HG02973 (cell line): Measurements from ENCODE around the gene CWH43.
A peak's percentile ranks its signal among the peaks of the same experiment; 100 is the strongest.
"Not testable (repeated sequence)": the region's sequence is repeated elsewhere in the genome, so short reads cannot be mapped to it uniquely, and the experiment has no call there.

ENCODE experiments used
- ATAC-seq: cut with Tn5 transposase; IDR thresholded peaks from one replicate; pipeline ENCODE4 v1.9.1; 2021; ENCODE audit warnings: moderate library complexity; ENCODE audit not compliant: unreplicated experiment

Gene CWH43

GRCh38 chr4:48974979-48975640, 11.0 kb upstream of the CWH43 start:
- ATAC-seq, result no peak

GRCh38 chr4:48976041-48976440, 10.0 kb upstream of the CWH43 start:
- ATAC-seq, result no peak

DNA sequence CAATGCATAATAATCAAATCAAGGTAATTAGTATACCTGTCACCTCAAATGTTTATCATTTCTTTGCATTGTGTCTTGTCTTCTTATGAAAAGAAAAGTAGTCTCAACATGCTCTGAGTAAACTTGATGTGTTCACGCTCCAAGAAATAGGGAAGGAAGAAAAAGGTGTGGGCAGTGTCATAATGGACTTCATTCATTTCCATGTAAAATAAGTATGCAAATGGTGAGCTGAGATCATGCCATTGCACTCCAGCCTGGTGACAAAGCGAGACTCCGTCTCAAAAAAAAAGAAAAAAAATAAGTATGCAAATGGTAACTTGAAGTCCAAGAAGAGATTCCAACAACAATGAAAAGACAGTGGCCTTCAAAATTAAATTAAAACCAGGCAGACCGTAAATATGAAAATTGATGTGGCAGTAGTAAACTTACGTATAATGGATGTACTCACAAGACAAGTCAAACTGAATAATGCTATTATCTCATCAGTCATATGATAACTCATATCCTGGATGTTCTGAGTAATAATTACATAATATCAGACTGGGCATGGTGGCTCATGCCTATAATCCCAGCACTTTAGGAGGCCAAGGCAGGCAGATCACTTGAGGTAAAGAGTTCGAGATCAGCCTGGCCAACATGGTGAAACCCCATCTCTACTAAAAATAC, 6.0 kb upstream of the CWH43 start:
- no peak for ATAC-seq

- ATAC-seq, result not testable (repeated sequence)
Measured at GRCh38 chr4:48984005-48984404, 2.1 kb upstream of the CWH43 start.

GRCh38 chr4:48985602-48985975, 486 bp upstream of the CWH43 start:
- ATAC-seq, result no peak

DNA sequence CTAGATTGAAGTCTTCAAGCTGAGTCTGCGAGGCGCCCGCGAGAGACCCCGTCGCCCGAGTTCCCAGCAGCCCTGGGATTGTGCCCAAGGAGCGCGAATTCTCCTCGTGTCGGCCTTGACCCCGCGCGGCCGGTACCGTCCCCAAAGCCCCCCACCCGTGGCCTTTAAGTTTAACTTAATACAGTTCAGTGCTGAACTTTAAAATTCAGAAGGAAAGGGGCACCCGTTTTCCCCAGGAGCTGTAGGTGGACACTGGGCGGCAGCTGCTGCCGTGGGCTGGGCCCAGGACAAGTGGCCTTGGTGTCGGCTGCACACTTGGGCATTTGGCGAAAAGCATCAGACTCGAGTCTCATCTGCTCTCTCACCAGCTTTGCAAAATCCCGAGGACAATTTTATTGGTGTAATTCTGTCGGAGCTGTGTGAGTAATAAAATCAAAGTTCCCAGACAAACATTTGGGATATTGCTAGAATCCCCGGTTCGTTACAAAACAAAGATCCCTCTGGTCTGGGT, 634 bp downstream of the CWH43 start:
- ATAC-seq, result no peak

- ATAC-seq, result no peak
Measured at GRCh38 chr4:48989461-48990203, 3.6 kb downstream of the CWH43 start.

DNA sequence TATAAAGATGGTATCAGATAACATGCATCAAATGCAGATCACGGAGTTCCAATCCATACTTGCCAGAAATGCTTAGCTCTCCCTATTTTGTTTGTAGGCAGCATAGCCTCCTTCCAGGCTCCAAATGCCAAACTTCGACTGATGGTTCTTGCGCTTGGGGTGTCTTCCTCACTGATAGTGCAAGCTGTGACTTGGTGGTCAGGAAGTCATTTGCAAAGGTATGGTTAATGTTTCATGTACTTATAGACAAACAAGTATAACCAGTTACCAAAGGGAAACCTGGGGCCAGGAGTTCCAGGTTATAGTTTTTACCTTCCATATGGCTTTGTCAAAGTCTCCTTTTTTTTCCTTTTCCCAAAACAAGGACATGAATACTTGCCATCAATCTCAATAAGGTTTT, 5.3 kb downstream of the CWH43 start:
- ATAC-seq, result no peak

DNA sequence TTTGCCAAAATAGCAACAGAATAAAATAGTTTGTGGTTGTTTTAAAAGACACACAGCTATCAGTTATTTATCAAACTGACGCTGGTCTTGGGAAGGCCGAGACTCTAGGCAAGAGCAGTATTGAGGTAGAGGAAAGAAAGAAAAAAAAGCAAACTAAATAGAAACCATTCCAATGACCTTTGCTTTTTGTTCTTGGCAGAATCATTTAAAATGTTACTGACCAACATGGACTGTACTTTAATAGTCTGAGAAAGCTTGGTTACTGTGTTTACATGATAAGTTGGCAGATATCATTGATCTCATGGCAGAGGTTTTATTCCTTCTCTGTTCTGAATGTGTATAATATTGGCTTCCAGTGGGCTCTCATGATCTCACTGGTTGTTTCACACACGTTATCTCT, 11.9 kb downstream of the CWH43 start:
- ATAC-seq, result no peak

GRCh38 chr4:48998440-48998839, 12.4 kb downstream of the CWH43 start:
- ATAC-seq, result no peak

DNA sequence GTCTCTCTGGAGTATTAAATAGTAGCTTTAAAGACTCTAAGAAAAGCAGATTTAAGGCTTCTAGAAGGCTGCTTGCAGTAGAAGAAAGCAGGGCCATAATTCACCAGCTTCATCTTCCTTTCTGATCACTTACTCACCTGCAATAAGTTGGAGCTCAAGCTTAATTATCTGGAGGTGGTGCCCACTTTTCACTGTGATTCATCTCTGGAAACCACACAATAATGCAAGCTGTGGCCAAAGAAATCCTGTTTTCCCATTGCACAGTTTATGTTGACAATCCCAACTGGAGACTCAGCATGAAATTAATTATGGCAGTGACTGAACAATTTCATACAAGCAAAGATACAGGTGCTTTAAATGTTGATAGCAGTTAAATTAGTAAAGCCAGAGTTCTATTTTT, 14.7 kb downstream of the CWH43 start:
- no peak for ATAC-seq

DNA sequence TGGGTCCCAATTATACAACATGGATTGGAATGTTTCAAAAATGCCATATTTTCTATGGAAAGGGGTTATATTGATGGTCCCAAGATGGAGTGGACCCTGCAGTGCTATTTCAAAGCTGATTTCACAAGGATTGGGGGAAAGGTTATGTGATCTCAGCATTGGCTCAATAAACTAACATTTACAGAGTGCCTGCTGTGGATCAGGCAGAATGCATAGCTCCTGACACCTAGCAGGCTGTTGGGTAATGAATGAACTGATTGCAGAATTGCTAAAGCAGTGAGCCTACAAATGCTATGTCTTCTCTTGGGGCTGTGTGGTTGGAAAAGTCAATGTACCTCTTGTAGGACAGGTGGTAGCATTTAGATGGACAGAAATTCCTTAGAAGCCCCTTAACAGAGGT, 16.9 kb downstream of the CWH43 start:
- no peak for ATAC-seq

DNA sequence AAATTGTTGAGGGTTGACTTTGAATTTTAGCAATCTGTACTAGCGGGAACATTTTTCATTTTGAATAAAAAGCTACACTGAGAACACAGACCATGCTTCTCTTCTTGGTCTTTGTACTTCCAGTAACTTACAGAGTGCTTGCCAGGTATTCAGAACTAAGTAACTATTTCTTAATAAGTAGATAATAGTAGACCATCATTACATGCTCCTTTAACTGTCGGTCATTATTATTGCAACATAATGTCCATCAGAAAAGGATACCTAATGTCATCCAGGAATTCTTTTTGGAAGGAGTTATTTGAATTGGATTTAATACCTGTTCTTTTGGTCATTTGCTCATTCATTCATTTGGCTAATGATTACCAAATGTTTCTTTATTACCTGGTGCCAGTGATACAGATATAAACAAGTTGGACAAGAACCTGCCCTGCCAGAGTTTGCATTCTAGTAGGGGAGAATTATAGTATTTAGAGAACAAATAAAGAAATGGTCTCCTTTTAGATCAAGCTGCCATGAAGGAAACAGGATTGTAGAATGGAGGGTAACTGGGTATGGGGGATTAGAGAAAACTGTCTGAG, 32.7 kb downstream of the CWH43 start:
- no peak for ATAC-seq

GRCh38 chr4:49032440-49033161, 46.5 kb downstream of the CWH43 start:
- ATAC-seq, result no peak

DNA sequence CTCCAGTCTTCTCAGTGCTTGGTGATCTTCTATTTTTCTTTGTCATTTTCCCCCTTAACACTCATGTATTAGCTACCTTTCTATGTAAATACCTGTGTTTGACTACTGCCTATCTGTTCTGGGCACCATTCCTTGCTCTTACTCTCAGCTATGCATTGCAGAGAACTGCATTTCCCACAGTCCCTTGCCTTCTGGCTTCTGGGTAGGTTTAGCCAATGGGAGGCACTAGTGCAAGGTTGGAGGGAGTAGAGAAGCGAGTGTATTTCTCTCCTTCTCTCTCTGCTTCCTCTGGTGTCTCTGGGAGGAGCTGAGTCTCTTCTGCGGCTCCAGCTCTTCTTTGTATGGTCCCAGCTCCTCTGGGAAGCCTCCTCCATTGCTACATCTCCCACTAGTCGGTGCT, 50.5 kb downstream of the CWH43 start:
- no peak for ATAC-seq

DNA sequence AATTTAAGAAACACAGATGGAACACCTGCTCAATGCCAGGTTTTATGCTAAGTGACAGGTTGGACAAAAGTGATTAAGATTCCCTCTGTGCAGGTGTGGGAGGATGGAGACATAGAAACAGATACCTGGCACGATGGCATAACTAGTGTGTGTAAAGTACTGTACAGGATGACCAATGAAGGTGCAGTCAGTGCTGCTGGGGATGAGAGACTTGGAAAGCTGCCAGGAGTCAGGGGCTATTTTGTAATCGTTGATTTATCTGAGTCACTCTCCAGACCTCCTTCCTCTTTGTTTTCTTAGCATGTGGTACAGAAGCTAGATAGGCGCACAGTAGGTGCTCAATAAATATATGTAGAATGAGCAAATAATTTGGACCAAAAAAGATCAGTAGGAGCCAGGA, 58.2 kb downstream of the CWH43 start:
- ATAC-seq, result no peak

DNA sequence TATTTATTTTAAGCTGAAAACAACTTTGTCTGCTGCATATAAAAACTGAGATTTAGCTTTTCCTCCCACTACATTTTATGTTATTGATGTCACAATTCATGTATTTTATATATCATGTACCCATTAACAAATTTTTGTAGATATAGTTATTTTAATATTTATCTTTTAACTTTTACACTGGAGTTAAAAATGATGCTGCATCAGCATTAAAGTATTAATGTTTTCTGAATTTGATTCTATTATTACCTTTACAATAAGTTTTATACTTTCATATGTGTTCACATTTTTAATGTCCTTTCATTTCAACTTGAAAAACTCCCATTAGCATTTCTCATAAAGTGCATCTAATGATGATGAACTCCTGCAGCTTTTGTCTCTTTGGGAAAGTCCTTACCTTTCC, 72.2 kb downstream of the CWH43 start:
- no peak for ATAC-seq

- ATAC-seq, result no peak
Measured at GRCh38 chr4:49063670-49064069, 77.6 kb downstream of the CWH43 start.

DNA sequence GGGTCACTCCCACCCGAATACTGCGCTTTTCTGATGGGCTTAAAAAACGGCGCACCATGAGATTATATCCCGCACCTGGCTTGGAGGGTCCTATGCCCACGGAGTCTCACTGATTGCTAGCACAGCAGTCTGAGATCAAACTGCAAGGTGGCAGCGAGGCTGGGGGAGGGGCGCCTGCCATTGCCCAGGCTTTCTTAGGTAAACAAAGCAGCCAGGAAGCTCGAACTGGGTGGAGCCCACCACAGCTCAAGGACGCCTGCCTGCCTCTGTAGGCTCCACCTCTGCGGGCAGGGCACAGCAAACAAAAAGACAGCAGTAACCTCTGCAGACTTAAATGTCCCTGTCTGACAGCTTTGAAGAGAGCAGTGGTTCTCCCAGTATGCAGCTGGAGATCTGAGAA, 86.1 kb downstream of the CWH43 start:
- ATAC-seq, result not testable (repeated sequence)

DNA sequence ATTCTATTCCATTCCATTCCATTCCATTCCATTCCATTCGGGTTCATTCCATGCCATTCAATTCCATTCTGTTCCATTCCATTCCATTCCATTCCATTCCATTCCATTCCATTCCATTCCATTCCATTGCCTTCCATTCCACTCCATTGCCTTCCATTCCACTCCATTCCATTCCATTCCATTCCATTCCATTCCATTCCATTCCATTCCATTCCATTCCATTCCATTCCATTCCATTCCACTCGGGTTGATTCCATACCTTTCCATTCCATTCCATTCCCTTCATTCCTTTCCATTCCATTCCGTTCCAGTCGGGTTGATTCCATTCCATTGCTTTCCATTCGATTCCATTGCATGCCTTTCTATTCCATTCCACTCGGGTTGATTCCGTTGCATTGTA, 105.8 kb downstream of the CWH43 start:
- ATAC-seq, result not testable (repeated sequence)

- ATAC-seq, result peak; percentile 41
Measured at GRCh38 chr4:49092608-49093135, 106.6 kb downstream of the CWH43 start.
